ENCODE data around the gene SMIM1. TPM values are rescaled to one million over a fixed set of nuclear protein-coding genes. Genes with fewer than 3 reads are reported as not detected.

The SMIM1 gene
- total RNA-seq, 1 donor from 2014 or later: 0.72 TPM

- peak; percentile 52 for DNase-seq (ENCODE audit: low spot score)
- peak overlapping the region; percentile 16 for H3K4me3 Mint-ChIP-seq (ENCODE audit: unreplicated experiment)
- TF ChIP-seq CTCF (IDR thresholded peaks at IDR 0.05): no peak
- peak overlapping the region; percentile 84 for H3K27ac Mint-ChIP-seq (ENCODE audit: unreplicated experiment)
- H3K27me3 Mint-ChIP-seq (ENCODE audit: low read depth): no peaks in the 10 kb centered on the region
- H3K36me3 Mint-ChIP-seq (ENCODE audit: low read depth): peaks cover 34% of the 10 kb centered on the region
- no peaks in the 10 kb centered on the region for H3K9me3 Mint-ChIP-seq (ENCODE audit: low read depth)
- peaks cover 13% of the 10 kb centered on the region for H3K4me1 Mint-ChIP-seq (ENCODE audit: low read depth)
Measured at GRCh38 chr1:3819771-3820200, 47.2 kb downstream of the SMIM1 start.

GRCh38 chr1:3820316-3820715 lies 47.8 kb downstream of the SMIM1 start:
- no peak for TF ChIP-seq CTCF (IDR thresholded peaks at IDR 0.05)
- Mint-ChIP-seq H3K4me3 (ENCODE audit: unreplicated experiment) (no peak overlapping the region), H3K9me3 (ENCODE audit: low read depth) (no peaks in the 10 kb centered on the region), H3K36me3 (ENCODE audit: low read depth) (peaks cover 31% of the 10 kb centered on the region), H3K4me1 (ENCODE audit: low read depth) (peaks cover 13% of the 10 kb centered on the region), H3K27me3 (ENCODE audit: low read depth) (no peaks in the 10 kb centered on the region), H3K27ac (ENCODE audit: unreplicated experiment) (peak overlapping the region; percentile 84)
- DNase-seq (ENCODE audit: low spot score): peak; percentile 78

- Mint-ChIP-seq H3K4me1 (ENCODE audit: low read depth) (peaks cover 13% of the 10 kb centered on the region), H3K36me3 (ENCODE audit: low read depth) (peaks cover 37% of the 10 kb centered on the region), H3K9me3 (ENCODE audit: low read depth) (no peaks in the 10 kb centered on the region), H3K4me3 (ENCODE audit: unreplicated experiment) (no peak overlapping the region), H3K27me3 (ENCODE audit: low read depth) (no peaks in the 10 kb centered on the region), H3K27ac (ENCODE audit: unreplicated experiment) (no peak overlapping the region)
- no peak for TF ChIP-seq CTCF (IDR thresholded peaks at IDR 0.05)
- peak; percentile 72 for DNase-seq (ENCODE audit: low spot score)
Measured at GRCh38 chr1:3821004-3821403, 48.5 kb downstream of the SMIM1 start.

- H3K27ac Mint-ChIP-seq (ENCODE audit: unreplicated experiment): no peak overlapping the region
- no peaks in the 10 kb centered on the region for H3K27me3 Mint-ChIP-seq (ENCODE audit: low read depth)
- no peak for DNase-seq (ENCODE audit: low spot score)
- peaks cover 13% of the 10 kb centered on the region for H3K4me1 Mint-ChIP-seq (ENCODE audit: low read depth)
- no peak overlapping the region for H3K4me3 Mint-ChIP-seq (ENCODE audit: unreplicated experiment)
- H3K36me3 Mint-ChIP-seq (ENCODE audit: low read depth): peaks cover 37% of the 10 kb centered on the region
- no peak for TF ChIP-seq CTCF (IDR thresholded peaks at IDR 0.05)
- H3K9me3 Mint-ChIP-seq (ENCODE audit: low read depth): no peaks in the 10 kb centered on the region
Measured at GRCh38 chr1:3821447-3821846, 48.9 kb downstream of the SMIM1 start.

- peaks cover 13% of the 10 kb centered on the region for H3K4me1 Mint-ChIP-seq (ENCODE audit: low read depth)
- H3K27ac Mint-ChIP-seq (ENCODE audit: unreplicated experiment): no peak overlapping the region
- H3K9me3 Mint-ChIP-seq (ENCODE audit: low read depth): no peaks in the 10 kb centered on the region
- H3K36me3 Mint-ChIP-seq (ENCODE audit: low read depth): peaks cover 34% of the 10 kb centered on the region
- H3K4me3 Mint-ChIP-seq (ENCODE audit: unreplicated experiment): no peak overlapping the region
- H3K27me3 Mint-ChIP-seq (ENCODE audit: low read depth): no peaks in the 10 kb centered on the region
- no peak for DNase-seq (ENCODE audit: low spot score)
- TF ChIP-seq CTCF (IDR thresholded peaks at IDR 0.05): no peak
Measured at GRCh38 chr1:3821908-3822307, 49.4 kb downstream of the SMIM1 start.
